HCT116 (cell line): ENCODE data around the gene TRPV4.

Source experiments
- RAD21 ChIP-seq: IDR thresholded peaks from 2 replicates; pipeline ENCODE4 v1.6.1; 2012; ENCODE audit warnings: low read depth, mild to moderate bottlenecking
- TF ChIP-seq, protein P1 (sequence below), 3 experiments: fragments of 200-600 bp in 1 of 3; sonication (generic) in 1 of 3; IDR thresholded peaks in 2 of 3; conservative IDR thresholded peaks in 1 of 3; 2 replicates each; pipeline ENCODE4 v1.5.1; 2012 to 2017; ENCODE audit warnings: low read depth in 2 of 3, low read length in 2 of 3, antibody characterized with exemption in 1 of 3, borderline replicate concordance in 1 of 3, control low read depth in 1 of 3, mild to moderate bottlenecking in 1 of 3, mixed read lengths in 1 of 3, mixed run types in 1 of 3, moderate library complexity in 1 of 3; ENCODE audit not compliant: insufficient read depth in 1 of 3

DNA sequence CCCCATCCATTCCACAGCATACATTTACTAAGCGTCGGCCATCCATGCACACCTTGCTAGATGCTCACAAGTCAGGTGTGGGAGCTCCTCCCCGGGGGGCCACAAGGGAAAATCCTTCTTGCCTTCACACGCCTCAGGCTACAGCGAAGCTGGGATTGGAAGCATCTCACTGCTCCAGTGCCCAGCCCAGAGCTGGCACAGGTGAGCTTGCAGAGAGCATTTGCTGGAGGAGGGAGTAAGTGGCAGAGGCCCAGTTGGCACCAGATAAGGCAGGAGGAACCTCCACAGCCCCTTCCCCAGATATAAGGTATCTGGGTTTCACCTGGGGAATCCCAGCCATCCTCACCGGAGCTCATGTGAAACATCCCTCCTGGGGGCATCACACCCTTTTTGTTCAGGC lies 1.8 kb downstream of the TRPV4 start:
- TF ChIP-seq, protein P1, sequence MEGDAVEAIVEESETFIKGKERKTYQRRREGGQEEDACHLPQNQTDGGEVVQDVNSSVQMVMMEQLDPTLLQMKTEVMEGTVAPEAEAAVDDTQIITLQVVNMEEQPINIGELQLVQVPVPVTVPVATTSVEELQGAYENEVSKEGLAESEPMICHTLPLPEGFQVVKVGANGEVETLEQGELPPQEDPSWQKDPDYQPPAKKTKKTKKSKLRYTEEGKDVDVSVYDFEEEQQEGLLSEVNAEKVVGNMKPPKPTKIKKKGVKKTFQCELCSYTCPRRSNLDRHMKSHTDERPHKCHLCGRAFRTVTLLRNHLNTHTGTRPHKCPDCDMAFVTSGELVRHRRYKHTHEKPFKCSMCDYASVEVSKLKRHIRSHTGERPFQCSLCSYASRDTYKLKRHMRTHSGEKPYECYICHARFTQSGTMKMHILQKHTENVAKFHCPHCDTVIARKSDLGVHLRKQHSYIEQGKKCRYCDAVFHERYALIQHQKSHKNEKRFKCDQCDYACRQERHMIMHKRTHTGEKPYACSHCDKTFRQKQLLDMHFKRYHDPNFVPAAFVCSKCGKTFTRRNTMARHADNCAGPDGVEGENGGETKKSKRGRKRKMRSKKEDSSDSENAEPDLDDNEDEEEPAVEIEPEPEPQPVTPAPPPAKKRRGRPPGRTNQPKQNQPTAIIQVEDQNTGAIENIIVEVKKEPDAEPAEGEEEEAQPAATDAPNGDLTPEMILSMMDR (IDR thresholded peaks at IDR 0.05 in 2 of 3, conservative IDR thresholded peaks at IDR 0.05 in 1 of 3; ENCODE audit: borderline replicate concordance in 1 of 3, insufficient read depth in 1 of 3, low read depth in 2 of 3, low read length in 2 of 3) = no peak
- no peak for TF ChIP-seq RAD21
